GM21447 (cell line): ENCODE data around the gene LRRN4CL.
A peak's percentile ranks its signal among the peaks of the same experiment; 100 is the strongest.
"Not testable (repeated sequence)": the region's sequence is repeated elsewhere in the genome, so short reads cannot be mapped to it uniquely, and the experiment has no call there.

ENCODE experiments used
- ATAC-seq: cut with Tn5 transposase; IDR thresholded peaks from one replicate; pipeline ENCODE4 v1.9.1; 2021; ENCODE audit not compliant: unreplicated experiment

LRRN4CL gene

DNA sequence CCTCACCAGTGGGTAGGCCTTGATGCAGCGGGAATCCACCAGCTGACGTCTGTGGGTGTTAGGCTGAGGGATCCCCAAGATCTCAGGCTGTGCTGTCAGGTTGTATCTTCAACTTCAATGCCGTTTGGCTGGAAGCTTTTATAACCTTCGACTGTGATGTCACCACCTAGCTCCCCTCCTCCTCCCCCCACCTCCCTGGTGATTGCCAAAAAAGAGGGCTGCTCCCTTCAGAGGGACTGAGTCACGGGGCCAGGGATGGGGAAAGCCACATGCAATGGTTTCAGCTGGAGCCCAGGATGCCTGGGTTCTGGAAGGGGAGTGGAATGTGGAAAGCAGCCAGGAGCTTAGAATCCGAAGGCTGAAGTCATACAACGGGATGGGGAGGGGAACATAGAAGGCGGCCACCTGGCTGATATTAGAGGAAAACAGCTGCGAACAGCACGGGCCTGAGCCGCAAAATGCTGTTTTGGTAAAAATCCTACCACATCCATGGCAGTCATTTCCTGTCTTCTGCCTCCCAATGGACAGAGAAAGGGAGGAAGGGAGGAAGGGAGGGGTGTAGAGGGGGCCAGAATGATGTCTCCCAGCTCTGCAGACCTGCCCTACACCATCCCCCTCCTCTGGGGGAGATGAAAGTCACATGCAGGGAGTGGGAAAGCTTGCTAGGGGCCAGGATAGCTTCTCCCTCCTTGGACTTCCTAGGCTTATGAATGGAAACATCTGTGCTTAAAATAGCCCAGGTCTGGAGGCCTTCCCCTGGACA is at the start of gene LRRN4CL:
Gene LRRN4CL (minus strand): TSS at position 110 of the 763 bp plus-strand sequence. CDS start 1,022 bp downstream, outside the sequence.
- no peak for ATAC-seq

DNA sequence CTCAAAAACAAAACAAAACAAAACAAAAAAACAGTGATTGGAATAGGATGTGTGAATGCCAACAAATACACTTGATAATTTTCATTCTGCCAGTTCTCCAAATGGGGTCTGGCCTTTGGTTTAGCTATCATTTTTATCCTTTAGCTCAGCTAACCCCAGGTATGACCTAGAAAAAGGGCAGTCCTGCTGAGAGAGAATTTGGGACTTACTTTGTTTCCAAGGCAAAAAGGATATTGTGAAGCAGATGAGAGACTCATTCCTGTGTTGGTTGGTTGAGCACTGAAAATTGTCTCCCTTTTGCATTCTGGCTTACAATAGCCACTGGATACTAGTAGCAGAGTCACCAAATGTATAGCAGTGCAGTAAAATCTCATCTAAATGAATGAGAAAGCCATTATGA is 47.9 kb upstream of the LRRN4CL start:
- no peak for ATAC-seq

DNA sequence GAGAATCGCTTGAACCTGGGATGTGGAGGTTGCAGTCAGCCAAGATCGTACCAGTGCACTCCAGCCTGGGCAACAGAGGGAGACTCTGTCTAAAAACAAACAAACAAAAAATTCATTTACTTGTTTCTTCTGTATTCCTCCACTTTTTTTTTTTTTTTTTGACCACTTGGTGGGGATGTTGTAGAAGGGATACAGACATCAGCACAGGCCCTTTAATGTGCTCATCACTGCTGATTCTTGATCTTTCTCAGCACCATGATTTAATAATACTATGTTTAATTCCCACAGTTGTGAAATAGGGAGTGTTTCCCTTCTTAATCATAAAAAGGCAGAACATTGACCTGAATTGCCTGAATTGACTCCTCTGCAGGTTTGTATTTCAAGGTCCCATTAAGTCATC is 43.5 kb upstream of the LRRN4CL start:
- no peak for ATAC-seq

GRCh38 chr11:62730076-62730475 is 40.7 kb upstream of the LRRN4CL start:
- not testable (repeated sequence) for ATAC-seq

GRCh38 chr11:62728171-62728988 is 39.0 kb upstream of the LRRN4CL start, which contains the start of gene TTC9C:
Gene TTC9C (plus strand): TSS chr11:62728486. CDS start chr11:62728849, 363 bp downstream.
- ATAC-seq: peak; percentile 20

DNA sequence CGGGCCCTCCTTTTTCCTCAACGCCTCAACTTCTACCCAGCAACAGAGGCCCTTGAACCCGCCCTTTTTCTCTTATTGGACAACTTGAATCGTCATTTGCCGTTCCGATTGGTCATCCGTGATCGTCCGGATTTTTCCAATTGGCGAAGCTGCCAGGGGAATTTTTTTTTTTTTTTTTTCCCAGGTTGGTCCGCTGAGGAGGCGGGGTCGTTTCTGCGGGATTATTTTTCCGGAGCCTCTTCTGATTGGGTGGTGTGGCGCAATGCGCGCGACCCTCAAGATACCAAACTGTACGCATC is 38.5 kb upstream of the LRRN4CL start:
- ATAC-seq: peak; percentile 52

DNA sequence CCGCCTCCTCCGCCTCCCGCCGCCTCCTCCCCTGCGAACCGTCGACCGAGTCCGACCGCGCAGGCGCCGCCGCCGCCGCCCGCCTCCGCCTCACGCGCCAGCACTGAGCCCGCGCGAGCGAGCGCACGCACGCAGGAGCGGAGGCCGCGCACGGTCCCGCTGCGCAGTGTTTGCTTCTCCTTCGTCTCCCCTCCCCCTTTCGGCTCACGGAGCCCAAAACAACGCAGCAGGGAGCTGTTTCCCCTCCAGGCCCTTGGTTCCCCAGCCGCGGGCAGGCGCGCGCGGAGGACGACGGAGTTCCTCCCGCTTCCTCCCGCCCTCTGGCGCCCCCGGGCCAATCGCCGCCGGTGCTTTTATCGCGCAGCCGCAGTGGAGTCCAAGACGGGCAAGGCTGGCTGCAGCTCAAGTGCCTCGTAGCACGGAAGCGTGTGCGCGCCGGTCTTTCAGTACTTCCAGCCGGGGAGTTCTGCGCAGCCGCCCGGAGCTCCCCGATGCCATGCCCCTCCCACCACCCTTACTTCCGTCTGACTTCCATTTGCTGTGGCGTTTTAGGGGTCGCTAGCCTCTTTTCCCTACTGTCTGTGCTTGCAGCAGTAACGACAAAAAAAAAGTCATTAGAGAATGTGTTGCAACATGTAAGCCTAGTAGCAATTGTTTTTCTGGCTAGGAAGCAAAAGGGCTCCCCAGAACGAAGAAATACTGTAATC is 38.0 kb upstream of the LRRN4CL start, which contains the start of gene HNRNPUL2:
Gene HNRNPUL2 (minus strand): TSS at position 293 of the 707 bp plus-strand sequence. CDS start 301 bp downstream, outside the sequence.
- ATAC-seq: peak; percentile 59

DNA sequence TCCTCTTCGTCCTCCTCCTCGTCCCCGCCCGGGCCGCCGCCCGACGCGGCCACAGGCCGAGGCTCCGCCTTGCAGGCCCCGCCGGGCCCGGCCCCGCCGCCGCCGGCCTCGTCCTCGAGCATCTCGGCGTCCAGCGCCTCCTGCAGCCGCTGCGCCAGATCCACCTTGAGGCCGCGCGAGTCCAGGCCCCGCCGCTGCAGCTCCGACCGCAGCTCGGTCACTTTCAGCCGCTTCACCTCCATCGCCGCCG is 37.5 kb upstream of the LRRN4CL start:
- ATAC-seq: no peak

DNA sequence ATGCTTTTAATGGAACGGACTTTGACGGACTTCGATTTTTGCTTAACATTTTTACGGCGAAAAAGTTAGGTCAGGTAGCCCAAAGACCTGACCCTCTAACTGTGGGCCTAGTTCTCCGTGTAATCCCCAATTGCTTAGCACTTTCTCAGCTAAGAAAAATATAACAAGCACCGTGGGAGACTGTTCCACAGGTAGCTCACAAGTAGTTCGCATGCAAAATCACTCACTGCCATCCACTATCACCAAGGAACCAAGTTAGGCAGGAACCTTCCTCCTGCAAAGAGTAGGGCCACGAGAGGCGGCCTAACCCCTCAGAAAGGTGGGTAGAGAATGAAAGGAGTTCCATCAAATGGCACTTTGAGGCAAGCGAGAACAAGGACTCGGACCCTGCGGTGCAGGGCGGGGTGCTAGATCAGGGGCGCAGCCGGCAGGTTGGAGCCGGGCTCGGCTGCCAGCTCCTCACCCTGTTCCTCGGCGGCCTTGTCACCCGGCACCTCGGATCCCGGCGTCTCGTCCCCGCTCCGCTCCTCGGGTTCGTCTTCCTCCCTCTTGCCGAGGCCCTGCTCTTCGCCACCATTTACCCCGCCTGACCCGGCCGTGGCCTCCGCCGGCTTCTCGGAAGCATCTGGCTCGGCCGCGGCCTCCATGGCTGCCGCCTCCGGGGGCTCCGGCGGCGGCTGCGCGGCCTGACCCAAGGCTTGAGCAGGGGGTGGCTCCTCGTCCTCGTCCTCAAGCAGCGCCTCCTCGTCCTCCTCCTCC is 37.0 kb upstream of the LRRN4CL start:
- no peak for ATAC-seq

DNA sequence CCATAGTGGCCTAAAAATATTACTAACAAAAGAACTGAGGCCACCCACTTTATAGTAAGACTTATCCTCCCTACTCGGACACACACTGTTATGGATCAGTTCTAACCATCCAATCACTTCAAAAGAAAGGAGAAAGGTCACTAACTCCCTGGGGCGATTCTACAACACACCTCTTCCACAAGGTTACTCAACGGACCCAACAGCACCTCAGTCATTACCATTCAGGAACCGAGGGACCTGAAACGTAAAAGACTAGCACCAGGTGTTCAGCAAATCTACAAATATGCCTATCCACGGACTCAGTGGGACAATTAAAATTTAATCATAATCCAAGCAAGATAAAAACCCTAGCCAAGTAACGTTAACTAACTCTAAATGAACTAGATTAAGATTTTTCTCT is 36.3 kb upstream of the LRRN4CL start:
- ATAC-seq: no peak

DNA sequence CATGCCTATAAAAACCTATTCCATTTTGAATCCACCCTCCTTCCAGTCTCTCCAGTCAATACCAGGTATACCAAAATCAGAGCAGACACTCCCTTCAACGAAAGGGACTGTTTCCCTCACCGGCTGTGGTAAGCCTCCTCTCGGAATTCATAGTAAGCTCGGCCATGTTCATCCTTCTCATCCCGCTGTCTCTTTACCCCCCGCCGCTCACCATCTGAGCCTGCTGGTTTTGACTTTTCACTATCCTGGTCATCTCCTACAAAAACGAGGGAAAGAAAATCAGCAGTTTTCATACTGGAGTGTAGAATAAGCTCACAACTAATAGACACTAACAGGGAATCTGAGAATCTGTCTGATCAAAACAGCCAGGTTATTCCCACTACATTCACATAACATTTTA is 34.8 kb upstream of the LRRN4CL start:
- no peak for ATAC-seq

GRCh38 chr11:62721994-62722393 is 32.7 kb upstream of the LRRN4CL start:
- no peak for ATAC-seq

DNA sequence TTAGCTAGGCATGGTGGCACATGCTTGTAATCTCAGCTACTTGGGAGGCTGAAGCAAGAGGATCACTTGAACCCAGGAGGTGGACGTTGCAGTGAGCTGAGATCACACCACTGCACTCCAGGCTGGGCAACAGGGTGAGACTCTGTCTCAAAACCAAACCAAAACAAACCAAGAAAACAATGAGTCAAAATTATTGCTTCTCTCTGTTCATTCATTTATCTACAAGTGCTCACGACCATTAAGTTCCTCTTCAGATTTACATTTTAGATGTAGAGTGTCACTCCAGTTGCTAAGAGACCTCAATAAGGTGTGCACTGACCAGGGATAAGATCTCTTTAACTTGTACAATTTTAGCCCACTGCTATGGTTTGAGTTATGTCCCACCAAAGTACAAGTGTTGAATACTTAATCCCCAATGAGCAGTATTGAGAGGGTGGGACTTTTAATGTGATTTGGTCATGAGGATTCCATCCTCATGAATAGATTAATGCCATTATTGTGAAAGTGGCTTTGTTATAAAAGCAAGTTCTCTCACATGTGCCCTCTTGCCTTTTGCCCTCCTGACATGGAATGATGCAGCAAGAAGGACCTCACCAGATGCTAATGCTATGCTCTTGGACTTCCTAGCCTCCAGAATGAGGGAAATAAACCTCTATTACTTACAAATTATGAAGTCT is 30.1 kb upstream of the LRRN4CL start:
- no peak for ATAC-seq

DNA sequence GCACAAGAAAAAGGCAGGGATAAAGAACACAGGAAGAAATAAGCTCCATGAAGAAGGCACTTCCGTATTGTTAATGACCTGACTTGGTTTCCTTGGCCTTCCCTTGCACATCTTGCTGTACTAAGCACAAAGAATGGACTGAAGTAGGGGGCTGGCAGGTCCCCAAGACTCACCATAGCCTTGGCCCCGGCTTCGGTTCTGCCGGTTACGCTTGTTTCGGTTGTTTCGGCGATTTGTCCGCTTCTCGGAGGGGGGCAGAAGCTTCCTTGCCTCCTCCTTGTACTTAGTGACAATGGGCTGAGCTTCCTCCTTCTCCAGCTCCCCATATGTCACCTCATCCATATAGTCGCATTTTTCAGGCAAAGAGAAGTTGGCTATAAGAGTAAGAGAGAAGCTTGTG is 27.5 kb upstream of the LRRN4CL start:
- no peak for ATAC-seq

- no peak for ATAC-seq
These were observed 26.9 kb upstream of the LRRN4CL start for GRCh38 chr11:62716206-62716605.

DNA sequence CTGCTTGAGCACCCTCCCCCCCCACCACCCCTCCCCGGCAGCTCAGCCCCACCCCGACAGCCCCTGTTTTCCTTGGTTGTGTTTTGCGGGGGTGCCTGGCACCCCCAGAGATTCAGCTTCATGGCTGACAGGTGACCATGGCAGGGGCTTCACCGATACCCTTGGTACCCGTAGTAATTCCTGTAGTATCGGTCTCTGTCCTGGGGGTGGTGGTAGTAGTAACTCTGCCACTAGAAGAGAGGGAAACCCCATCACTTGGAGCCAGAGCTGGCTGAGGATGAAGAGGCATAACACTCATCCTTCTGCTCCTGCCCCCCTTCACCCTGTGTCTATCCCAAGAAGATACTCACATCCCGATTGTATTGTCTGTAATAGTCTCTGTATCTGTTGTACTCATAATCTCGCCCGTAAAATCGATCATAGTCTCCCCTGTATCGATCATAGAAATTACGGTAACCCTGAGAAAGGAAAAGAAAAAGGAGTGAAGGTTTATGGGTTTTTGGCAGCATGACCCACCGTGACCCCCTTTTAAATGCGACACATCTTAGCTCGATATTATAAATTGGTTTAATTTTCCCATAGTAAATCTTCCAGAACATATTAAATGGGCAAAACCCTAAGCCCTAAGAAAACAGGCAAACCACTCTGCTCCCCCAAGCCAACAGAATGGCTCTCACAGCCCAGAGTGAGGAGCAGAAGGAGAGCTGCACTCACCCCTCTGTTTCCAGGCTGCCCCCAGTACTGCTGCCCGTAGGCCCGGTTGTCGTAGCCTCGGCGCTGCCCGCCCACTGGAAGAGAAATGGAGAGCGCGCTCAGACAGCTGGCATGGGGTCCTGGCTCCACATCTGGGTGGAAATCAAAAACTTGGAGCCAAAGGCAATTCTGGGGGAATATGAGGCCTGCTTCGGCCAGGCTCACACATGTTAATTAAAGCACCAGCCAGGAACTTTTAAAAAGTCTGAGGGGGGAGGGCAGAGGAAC is 26.1 kb upstream of the LRRN4CL start:
- ATAC-seq: no peak

- no peak for ATAC-seq
These were observed 24.0 kb upstream of the LRRN4CL start for GRCh38 chr11:62713343-62713742.

DNA sequence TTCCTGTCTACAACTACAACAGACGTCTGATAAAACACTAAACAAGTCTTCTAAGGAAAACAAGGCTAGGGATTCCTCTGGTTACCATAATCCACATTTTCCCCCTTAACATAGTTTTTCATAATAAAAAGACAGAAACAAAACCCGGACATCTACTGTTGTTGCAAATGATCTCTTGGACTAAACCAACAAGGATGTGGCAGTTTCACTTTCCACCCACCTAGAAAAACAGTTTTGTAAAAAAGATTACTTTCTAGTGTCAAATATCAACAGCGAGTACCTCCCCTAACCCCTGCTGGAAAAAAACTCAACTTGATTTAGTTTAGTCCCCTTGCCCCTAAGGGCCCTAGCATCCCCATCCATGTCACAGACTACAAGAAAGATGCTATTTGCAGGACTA is 23.5 kb upstream of the LRRN4CL start:
- no peak for ATAC-seq

GRCh38 chr11:62712276-62712812 is 23.0 kb upstream of the LRRN4CL start:
- no peak for ATAC-seq
